Progenitor cell of endocrine pancreas (in vitro differentiated cells): ENCODE measurements around the gene INS. TPM values are rescaled to one million over a fixed set of nuclear protein-coding genes. Genes with fewer than 3 reads are reported as not detected.

ENCODE experiments used
- DNase-seq: peaks from one replicate; pipeline ENCODE4 v3.0.0; 2021; ENCODE audit warnings: low spot score; ENCODE audit not compliant: unreplicated experiment
- H3K27ac Mint-ChIP-seq: 2 replicates; pipeline ENCODE4 v1.8.0; 2021; ENCODE audit warnings: mild to moderate bottlenecking, moderate library complexity, mixed read lengths
- H3K27me3 Mint-ChIP-seq: 2 replicates; pipeline ENCODE4 v1.8.0; 2021; ENCODE audit warnings: mixed read lengths
- H3K36me3 Mint-ChIP-seq: 2 replicates; pipeline ENCODE4 v1.8.0; 2022; ENCODE audit warnings: mixed read lengths; ENCODE audit not compliant: insufficient read depth
- H3K4me1 Mint-ChIP-seq: 2 replicates; pipeline ENCODE4 v1.8.0; 2021; ENCODE audit warnings: low read depth, mixed read lengths
- H3K4me3 Mint-ChIP-seq: 2 replicates; pipeline ENCODE4 v1.8.0; 2021; ENCODE audit warnings: low read depth, mild to moderate bottlenecking, moderate library complexity, mixed read lengths
- H3K9me3 Mint-ChIP-seq: 2 replicates; pipeline ENCODE4 v1.8.0; 2021; ENCODE audit warnings: low read depth, mixed read lengths
- total RNA-seq: library from RNA; stranded (reverse); gene quantifications from 2 replicates; pipeline ENCODE4 v1.2.1, GENCODE V29; 2021
- TF ChIP-seq, protein P1 (sequence below): fragments of 200-600 bp; sonication (generic); IDR thresholded peaks from one replicate; pipeline ENCODE4 v1.5.0; 2021; ENCODE audit warnings: antibody characterized with exemption, mild to moderate bottlenecking; ENCODE audit not compliant: unreplicated experiment

Gene INS
- total RNA-seq, 1 donor from 2014 or later = 75.2 TPM

DNA sequence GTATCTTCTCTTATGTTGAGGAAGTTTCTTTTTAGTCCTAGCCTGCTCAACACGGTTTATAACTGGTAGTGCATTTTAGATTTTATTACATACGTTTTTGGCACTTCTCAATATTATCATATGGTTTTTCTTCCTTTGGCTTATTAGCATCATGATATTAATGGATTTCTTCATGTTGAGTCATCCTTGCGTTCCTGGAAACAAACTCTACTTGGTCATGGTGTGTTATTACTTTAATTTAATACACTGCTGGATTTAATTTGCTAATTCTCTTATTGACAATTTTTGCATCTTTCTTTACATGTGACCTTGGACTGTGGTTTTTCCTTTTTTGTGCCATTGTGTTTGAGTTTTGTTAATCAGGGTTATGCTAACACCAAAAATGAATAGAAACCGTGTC, 42.3 kb downstream of the INS start:
- DNase-seq = no peak
- H3K9me3 Mint-ChIP-seq = peaks cover 18% of the 10 kb centered on the region
- H3K4me1 Mint-ChIP-seq = peaks cover 18% of the 10 kb centered on the region
- H3K27me3 Mint-ChIP-seq = peaks cover 11% of the 10 kb centered on the region
- H3K4me3 Mint-ChIP-seq = no peak overlapping the region
- H3K27ac Mint-ChIP-seq = no peak overlapping the region
- TF ChIP-seq, protein P1, sequence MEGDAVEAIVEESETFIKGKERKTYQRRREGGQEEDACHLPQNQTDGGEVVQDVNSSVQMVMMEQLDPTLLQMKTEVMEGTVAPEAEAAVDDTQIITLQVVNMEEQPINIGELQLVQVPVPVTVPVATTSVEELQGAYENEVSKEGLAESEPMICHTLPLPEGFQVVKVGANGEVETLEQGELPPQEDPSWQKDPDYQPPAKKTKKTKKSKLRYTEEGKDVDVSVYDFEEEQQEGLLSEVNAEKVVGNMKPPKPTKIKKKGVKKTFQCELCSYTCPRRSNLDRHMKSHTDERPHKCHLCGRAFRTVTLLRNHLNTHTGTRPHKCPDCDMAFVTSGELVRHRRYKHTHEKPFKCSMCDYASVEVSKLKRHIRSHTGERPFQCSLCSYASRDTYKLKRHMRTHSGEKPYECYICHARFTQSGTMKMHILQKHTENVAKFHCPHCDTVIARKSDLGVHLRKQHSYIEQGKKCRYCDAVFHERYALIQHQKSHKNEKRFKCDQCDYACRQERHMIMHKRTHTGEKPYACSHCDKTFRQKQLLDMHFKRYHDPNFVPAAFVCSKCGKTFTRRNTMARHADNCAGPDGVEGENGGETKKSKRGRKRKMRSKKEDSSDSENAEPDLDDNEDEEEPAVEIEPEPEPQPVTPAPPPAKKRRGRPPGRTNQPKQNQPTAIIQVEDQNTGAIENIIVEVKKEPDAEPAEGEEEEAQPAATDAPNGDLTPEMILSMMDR = no peak
- peaks cover 1% of the 10 kb centered on the region for H3K36me3 Mint-ChIP-seq

- DNase-seq = no peak
Observed at GRCh38 chr11:2116680-2117079, 44.3 kb downstream of the INS start.

GRCh38 chr11:2115308-2115707, 45.7 kb downstream of the INS start:
- H3K4me1 Mint-ChIP-seq = peaks cover 4% of the 10 kb centered on the region
- peaks cover 1% of the 10 kb centered on the region for H3K36me3 Mint-ChIP-seq
- H3K9me3 Mint-ChIP-seq = peaks cover 18% of the 10 kb centered on the region
- peaks cover 11% of the 10 kb centered on the region for H3K27me3 Mint-ChIP-seq
- H3K4me3 Mint-ChIP-seq = no peak overlapping the region
- TF ChIP-seq, protein P1 = no peak
- no peak overlapping the region for H3K27ac Mint-ChIP-seq
- no peak for DNase-seq

More at GRCh38 chr11:2116680-2117079, 44.3 kb downstream of the INS start:
- Mint-ChIP-seq H3K4me1 (peaks cover 11% of the 10 kb centered on the region), H3K9me3 (peaks cover 18% of the 10 kb centered on the region), H3K36me3 (peaks cover 1% of the 10 kb centered on the region), H3K4me3 (no peak overlapping the region), H3K27me3 (peaks cover 11% of the 10 kb centered on the region), H3K27ac (no peak overlapping the region)
- TF ChIP-seq, protein P1 = no peak

DNA sequence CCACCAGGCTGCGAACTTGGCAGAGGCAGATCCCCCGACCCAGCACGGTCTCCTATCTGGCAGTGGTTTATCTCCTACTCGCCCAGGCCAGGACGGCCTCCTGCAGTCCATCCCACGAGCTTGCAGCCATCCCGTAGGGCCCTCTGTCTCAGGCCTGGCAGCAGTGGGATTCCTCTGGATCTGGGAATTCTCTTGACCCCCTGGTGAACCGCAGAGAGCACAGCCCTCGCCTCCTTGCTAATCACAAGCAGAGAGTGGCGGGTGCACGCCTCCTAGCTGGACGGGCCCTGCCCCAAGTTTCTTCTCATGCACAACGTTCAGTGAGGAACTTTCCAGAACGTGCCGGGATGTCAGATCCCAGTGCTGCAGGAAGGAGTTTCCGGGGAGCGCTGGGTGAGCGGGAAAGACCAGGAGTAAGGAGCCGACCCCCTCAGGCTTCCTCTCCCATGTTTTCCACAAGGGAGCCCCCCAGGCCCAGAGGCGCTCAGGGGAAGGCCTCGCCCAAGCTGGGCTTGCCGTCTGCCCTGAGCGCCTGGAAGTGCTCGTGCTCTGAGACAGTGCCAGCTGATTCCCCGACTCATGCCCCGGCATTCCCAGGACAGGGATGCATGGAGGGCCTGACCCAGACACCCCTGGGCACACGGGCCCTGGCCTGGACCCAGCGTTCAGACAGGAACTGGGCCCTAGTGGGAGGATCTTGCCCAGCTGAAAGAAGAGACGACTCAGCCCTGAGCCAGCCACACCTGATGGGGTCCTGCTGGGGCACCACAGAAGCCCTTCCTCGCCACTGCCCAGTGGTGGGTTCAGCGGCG, 46.4 kb downstream of the INS start:
- TF ChIP-seq, protein P1 = no peak
- Mint-ChIP-seq H3K4me3 (no peak overlapping the region), H3K27ac (no peak overlapping the region), H3K27me3 (peaks cover 6% of the 10 kb centered on the region), H3K9me3 (peaks cover 18% of the 10 kb centered on the region), H3K4me1 (peaks cover under 1% of the 10 kb centered on the region), H3K36me3 (peaks cover 1% of the 10 kb centered on the region)
- DNase-seq = no peak

GRCh38 chr11:2113776-2114175, 47.2 kb downstream of the INS start:
- Mint-ChIP-seq H3K27me3 (peaks cover 6% of the 10 kb centered on the region), H3K4me3 (no peak overlapping the region), H3K9me3 (peaks cover 18% of the 10 kb centered on the region)

More at GRCh38 chr11:2113776-2114175, 47.2 kb downstream of the INS start:
- TF ChIP-seq, protein P1 = no peak
- H3K36me3 Mint-ChIP-seq = peaks cover 1% of the 10 kb centered on the region
- no peak for DNase-seq
- no peak overlapping the region for H3K27ac Mint-ChIP-seq
- no peaks in the 10 kb centered on the region for H3K4me1 Mint-ChIP-seq
